GM21723 (cell line): ENCODE measurements around the gene RNPEP.
"Not testable (repeated sequence)": the region's sequence is repeated elsewhere in the genome, so short reads cannot be mapped to it uniquely, and the experiment has no call there.

Experiments used
- ATAC-seq: cut with Tn5 transposase; IDR thresholded peaks from one replicate; pipeline ENCODE4 v1.9.1; 2021; ENCODE audit warnings: mild to moderate bottlenecking, moderate library complexity; ENCODE audit not compliant: unreplicated experiment

RNPEP gene

DNA sequence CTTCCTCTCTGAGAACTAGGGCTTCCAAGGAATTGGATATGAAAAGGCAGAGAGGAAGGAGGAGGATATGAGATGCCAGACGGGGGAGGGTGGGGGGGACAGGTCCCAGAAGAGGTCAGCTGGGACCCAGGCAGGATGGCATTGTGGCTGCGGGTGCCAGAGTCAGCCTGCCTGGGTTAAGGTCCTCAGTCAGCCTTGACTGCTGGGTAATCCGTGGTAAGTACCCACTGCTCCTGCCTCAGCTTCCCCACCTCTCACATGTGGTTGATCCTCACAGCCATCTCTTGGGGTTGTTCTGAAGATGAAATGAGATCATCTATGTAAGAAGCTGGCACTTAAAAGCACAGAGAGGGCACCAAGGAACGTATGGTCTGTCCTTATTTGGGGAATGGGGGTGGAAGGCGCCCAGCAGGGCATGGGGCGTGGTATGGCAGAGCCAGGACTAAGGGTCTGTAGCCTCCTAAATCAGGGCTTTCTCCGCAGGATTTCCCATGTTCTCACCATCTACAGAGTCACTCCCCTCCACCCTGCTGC, 51.8 kb downstream of the RNPEP start:
- ATAC-seq, result no peak

DNA sequence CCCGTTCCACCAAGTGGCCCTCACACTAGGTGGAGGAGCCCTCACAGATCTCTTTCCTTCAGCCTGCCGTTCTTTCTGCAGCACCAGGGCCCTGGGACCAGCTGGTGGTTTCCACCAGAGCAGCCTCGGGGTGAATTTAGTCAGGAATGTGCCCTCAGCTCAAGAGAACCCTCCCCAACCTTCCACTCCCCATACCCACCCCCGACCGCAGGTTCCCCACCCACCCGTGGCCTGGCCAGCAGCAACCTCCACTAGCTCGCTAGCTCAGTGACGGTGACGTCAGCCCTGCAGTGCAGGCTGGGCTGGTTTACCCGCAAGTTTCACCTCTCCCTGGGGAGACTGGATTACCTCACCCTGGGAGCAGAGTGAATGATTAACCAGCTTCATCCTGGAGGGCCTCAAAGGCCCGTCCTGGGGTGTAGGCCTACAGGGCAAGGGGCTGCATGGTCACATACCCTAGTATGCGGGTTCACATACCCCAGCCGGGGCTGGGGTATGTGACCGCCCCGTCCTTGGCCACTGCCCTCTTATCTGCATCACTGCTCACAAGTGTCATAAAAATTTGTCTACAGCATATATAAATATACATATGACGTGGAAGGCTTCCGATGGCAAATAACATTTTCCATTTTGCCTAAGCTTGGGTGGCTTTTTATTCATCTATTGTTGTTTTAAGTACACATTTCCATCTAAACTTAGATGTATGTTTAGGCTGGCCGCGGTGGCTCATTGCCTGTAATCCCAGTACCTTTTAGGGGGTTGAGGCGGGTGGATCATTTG, 52.4 kb downstream of the RNPEP start:
- ATAC-seq, result no peak

DNA sequence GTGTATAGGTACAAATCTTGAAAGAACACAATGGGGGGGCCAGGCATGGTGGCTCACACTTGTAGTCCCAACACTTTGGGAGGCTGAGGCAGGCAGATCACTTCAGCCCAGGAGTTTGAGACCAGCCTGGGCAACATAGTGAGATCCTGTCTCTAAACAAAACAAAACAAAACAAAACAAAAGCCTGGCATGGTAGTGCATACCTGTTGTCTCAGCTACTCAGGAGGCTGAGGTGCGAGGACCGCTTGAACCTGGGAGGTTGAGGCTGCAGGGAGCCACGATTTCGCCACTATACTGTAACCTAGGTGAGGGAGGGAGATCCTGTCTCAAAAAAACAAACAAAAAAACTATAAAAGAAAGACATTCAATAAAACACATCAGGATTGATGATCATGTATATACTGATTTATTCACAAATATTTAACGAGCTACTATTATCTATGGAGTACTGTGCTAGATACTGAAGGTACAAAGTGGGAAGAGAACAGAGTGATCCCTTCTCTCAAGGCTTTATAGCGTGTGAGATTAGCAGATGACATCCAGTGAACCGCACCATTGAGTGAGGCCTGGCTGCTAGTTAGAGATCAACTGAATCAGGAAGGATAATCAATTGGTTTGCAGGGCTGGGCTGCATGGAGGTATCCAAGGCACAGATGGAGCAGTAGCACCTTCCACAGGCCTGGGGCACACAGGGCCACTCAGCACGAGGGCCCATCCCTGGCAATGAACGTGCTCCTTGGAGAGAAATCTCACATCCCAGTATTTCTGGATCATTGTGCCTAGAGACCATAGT, 54.3 kb downstream of the RNPEP start:
- ATAC-seq, result no peak

GRCh38 chr1:202037706-202038296, 55.4 kb downstream of the RNPEP start:
- ATAC-seq, result no peak

DNA sequence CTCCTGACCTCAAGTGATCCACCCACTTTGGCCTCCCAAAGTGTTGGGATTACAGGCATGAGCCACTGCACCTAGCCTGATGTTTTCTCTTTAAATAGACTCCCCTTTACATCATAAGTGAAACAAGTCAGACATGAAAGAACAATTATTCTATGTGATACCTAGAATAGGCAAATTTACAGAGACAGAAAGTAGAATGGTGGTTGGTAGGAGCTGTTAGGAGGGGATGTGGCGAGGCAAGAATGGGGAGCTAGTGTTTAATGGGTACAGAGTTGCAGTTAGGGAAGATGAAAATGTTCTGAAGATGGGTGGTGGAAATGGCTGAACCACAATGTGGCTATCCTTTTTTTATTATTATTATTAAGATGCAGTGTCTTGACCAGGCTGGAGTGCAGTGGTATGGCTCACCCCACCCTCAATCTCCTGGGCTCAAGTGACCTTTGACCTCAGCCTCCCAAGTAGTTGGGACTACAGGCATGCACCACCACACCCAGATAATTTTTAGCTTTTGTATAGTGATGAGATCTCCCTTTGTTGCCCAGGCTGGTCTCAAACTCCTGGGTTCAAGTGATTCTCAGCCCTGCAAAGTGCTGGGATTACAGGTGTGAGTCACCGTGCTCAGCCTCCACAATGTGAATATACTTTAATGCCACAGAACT, 56.4 kb downstream of the RNPEP start:
- ATAC-seq, result no peak

DNA sequence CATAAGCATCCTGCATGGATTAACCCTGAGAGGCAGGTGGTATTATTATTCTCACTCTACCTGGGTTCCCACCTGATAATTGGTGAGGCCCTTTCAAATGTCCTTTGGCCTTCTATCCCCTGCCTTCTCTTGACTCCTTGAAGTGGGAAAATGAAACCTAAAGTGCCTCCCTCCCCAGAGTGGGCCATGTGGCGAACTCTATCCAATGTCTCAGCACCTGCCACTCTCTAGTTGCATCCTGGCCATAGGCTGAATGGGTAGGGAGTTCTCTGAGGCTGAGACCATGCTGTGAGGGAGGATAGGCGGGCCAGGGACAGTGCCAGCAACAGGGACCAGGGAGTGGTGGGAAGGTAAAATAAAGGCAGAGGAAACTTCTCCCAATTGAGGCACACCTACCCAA, 63.3 kb downstream of the RNPEP start:
- no peak for ATAC-seq

DNA sequence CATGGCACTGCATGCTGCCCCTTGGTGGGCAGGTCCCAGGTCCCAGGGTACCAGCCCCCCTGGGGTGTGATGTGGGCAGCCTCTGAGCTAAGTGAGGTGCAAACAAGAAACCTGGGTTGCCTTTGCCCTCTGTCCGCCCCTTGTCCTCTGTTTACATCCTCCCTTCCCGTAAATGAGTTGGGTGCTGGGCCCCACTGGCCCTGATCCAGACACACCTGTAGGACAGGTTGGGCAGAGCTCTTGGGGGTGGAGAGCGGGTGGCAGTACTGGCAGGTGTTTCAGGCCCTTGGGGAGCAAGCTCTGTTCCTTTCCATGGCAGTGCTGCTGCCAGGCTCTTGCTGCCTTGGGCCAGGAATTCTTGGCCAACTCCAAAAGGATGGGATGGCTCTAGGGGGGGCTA, 63.8 kb downstream of the RNPEP start:
- no peak for ATAC-seq

GRCh38 chr1:202046748-202047708, 64.6 kb downstream of the RNPEP start:
- ATAC-seq, result no peak

- no peak for ATAC-seq
These were observed 65.5 kb downstream of the RNPEP start for GRCh38 chr1:202047977-202048376.

- ATAC-seq, result no peak
These were observed 66.7 kb downstream of the RNPEP start for GRCh38 chr1:202049129-202049528.

DNA sequence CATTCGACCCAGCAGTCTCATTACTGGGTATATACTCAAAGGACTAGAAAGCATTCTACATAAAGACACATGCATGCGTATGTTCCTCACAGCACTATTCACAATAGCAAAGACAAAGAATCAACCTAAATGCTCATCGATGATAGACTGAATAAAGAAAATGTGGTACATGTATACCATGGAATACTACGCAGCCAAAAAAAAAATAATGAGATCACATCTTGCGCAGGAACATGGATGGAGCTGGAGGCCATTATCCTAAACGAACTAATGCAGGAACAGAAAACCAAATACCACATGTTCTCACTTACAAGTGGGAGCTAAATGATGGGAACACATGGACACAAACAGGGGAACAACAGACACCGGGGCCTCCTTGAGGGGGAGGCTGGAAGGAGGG, 71.6 kb downstream of the RNPEP start:
- no peak for ATAC-seq

DNA sequence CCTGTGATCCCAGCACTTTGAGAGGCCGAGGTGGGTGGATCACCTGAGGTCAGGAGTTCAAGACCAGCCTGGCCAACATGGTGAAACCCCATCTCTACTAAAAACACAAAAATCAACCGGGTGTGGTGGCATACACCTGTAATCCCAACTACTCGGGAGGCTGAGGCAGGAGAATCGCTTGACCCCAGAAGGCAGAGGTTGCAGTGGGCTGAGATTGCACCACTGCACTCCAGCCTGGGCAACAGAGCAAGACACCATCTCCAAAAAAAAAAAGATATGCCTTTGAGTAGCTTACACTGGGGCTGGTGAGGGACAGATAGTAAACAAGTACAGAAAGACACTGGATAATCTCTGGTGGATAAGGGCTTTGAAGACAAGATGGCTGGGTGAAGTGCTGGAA, 72.2 kb downstream of the RNPEP start:
- ATAC-seq, result not testable (repeated sequence)
